ENCODE measurements around the gene GRID1. TPM values are rescaled to one million over a fixed set of nuclear protein-coding genes. Genes with fewer than 3 reads are reported as not detected.

The GRID1 gene
- polyA plus RNA-seq, 1 of the 3 experiments (the other 2 are of a cell fraction) = 0.13 TPM

DNA sequence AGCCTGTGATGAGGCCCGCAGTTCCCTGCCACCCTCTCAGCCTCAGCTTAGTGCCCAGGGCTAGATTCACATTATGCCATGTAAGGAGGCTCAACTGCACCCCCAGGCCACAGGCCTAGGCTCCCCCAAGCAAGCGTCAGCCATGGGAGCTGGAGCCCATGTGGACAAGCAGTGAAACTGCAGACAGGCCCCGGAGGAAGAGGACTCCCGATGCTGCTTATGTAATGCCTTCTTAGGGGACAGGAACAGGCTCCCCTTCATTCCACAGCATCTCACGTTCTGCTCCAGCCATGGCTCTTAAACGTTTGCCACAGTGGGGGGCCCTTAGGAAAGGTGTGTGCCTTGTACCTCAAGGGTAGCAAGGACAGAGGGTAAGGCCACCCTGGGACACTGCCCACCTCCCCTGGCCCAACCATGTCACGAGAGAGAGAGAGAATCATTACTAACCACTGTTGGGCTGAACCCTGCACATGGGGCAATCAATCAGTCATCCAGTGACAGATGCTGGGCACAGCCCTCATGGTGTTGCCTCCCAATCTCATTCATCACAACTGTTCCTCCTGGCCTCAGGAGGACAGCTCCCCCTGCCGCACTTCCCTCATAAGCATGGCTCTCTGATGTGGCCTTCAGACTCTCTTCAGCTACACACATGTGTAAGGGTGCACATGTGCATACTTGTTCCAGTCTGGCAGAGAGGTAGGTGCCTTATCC lies 263.0 kb downstream of the GRID1 start:
- CTCF ChIA-PET = interaction anchor here (0.6 to 1.3 kb wide), 3 partner anchors 138 to 1212 kb away, joined by 3 read pairs; no protein-coding TSS in a partner anchor
- no peak for TF ChIP-seq RCOR1 (IDR thresholded peaks at IDR 0.05; ENCODE audit: low read length)
- TF ChIP-seq, protein P1, sequence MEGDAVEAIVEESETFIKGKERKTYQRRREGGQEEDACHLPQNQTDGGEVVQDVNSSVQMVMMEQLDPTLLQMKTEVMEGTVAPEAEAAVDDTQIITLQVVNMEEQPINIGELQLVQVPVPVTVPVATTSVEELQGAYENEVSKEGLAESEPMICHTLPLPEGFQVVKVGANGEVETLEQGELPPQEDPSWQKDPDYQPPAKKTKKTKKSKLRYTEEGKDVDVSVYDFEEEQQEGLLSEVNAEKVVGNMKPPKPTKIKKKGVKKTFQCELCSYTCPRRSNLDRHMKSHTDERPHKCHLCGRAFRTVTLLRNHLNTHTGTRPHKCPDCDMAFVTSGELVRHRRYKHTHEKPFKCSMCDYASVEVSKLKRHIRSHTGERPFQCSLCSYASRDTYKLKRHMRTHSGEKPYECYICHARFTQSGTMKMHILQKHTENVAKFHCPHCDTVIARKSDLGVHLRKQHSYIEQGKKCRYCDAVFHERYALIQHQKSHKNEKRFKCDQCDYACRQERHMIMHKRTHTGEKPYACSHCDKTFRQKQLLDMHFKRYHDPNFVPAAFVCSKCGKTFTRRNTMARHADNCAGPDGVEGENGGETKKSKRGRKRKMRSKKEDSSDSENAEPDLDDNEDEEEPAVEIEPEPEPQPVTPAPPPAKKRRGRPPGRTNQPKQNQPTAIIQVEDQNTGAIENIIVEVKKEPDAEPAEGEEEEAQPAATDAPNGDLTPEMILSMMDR (IDR thresholded peaks at IDR 0.05) = no peak
- no peak for TF ChIP-seq SMC3 (IDR thresholded peaks at IDR 0.05; ENCODE audit: low read depth, low read length)
- no peak for TF ChIP-seq JUND (IDR thresholded peaks at IDR 0.05)
- TF ChIP-seq TCF12 (IDR thresholded peaks at IDR 0.05) = no peak
- H4K20me1 ChIP-seq (ENCODE audit: insufficient read depth) = no peaks in the 10 kb centered on the region
- H3K27me3 ChIP-seq (ENCODE audit: insufficient read depth) = no peaks in the 10 kb centered on the region
- H3K9me3 ChIP-seq = no peaks in the 10 kb centered on the region
- H3K36me3 ChIP-seq (replicated peaks in 1 of 2; ENCODE audit: control insufficient read depth in 1 of 2, insufficient read depth in 2 of 2, low read length in 1 of 2) = no peaks in the 10 kb centered on the region
- H3F3A ChIP-seq (replicated peaks; ENCODE audit: insufficient read depth) = no peaks in the 10 kb centered on the region
- DNase-seq = no peak
- H3K4me2 ChIP-seq = no peak overlapping the region
- no peak overlapping the region for H3K9ac ChIP-seq
- H3K4me3 ChIP-seq (ENCODE audit: low read depth in 2 of 2, low read length in 1 of 2) = no peak overlapping the region
- H3K79me2 ChIP-seq (ENCODE audit: insufficient read depth) = no peaks in the 10 kb centered on the region
- WGBS (ENCODE audit: low lambda C conversion rate) = 49% methylated on average over 2 of the region's 8 CpGs
- H3K4me1 ChIP-seq (ENCODE audit: control insufficient read depth in 1 of 2, insufficient read depth in 2 of 2, low read depth in 1 of 2, low read length in 1 of 2) = peaks cover 0 to 6% of the 10 kb centered on the region in 2 experiments; a peak in 1 of 4 replicates
- H3K9me2 ChIP-seq = no peaks in the 10 kb centered on the region
- H3K27ac ChIP-seq (ENCODE audit: low read depth in 2 of 2, low read length in 1 of 2) = no peak overlapping the region
- H2AFZ ChIP-seq (ENCODE audit: low read depth) = no peak overlapping the region
- POLR2A ChIA-PET = no interaction called here

DNA sequence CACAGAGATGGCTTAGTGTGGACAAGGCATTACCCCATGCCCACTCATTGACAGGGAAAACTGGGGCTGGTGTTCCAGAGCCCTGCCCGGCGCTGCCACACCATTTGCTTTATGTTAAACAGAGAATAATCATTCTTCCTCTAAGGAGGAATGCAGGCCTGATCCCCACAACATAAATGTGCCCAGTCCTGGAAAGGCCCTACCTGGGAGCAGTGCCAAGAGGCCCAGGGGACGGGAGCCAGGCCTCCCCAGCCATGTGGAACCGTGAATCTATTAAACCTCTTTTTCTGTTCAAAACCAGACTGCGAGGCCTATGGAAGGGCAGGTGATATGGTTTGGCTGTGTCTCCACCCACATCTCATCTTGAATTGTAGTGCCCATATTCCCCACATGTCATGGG lies 264.1 kb downstream of the GRID1 start:
- Histone ChIP-seq H3K4me2 (no peak overlapping the region), H3K4me1 (ENCODE audit: control insufficient read depth in 1 of 2, insufficient read depth in 2 of 2, low read depth in 1 of 2, low read length in 1 of 2) (peaks cover 0 to 6% of the 10 kb centered on the region in 2 experiments; a peak in 1 of 4 replicates), H3K4me3 (ENCODE audit: low read depth in 2 of 2, low read length in 1 of 2) (no peak overlapping the region), H3K9ac (no peak overlapping the region), H3K36me3 (replicated peaks in 1 of 2; ENCODE audit: control insufficient read depth in 1 of 2, insufficient read depth in 2 of 2, low read length in 1 of 2) (no peaks in the 10 kb centered on the region), H2AFZ (ENCODE audit: low read depth) (no peak overlapping the region), H3F3A (replicated peaks; ENCODE audit: insufficient read depth) (no peaks in the 10 kb centered on the region), H3K79me2 (ENCODE audit: insufficient read depth) (no peaks in the 10 kb centered on the region), H3K27ac (ENCODE audit: low read depth in 2 of 2, low read length in 1 of 2) (no peak overlapping the region), H4K20me1 (ENCODE audit: insufficient read depth) (no peaks in the 10 kb centered on the region), H3K27me3 (ENCODE audit: insufficient read depth) (no peaks in the 10 kb centered on the region), H3K9me3 (no peaks in the 10 kb centered on the region), H3K9me2 (no peaks in the 10 kb centered on the region)
- TF ChIP-seq POLR2AphosphoS5 (IDR thresholded peaks at IDR 0.05; ENCODE audit: low read depth, low read length) (no peak), TEAD4 (IDR thresholded peaks at IDR 0.05; ENCODE audit: borderline replicate concordance, insufficient read depth) (no peak)
- ChIA-PET POLR2A (no interaction called here), CTCF (interaction anchor here (1.1 kb wide), 1 partner anchor 32 kb away, joined by 3 read pairs; no protein-coding TSS in a partner anchor)
- DNase-seq = peak; percentile 39
- 33% methylated on average over 5 of the region's 5 CpGs for WGBS (ENCODE audit: low lambda C conversion rate)

DNA sequence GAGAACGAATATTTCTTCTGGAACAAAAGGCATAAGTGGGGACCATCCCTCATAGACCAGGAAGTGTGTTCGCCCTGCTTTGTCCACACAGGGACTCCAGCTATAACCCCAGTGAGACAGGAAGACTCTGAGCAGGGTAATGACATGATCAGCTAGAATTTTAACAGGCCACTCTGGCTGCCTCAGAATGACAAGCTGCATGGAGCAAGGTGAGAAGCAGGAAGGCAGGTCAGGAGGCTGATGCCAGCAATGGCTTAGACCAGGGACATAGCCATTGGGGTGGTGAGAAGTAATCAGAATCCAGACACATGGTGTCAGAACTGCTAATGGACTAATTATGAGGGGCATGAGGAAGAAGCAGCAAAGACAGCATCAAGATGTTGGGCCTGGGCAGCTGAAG lies 264.6 kb downstream of the GRID1 start:
- DNase-seq = no peak
- Histone ChIP-seq H3K9me3 (no peaks in the 10 kb centered on the region), H3K4me1 (ENCODE audit: control insufficient read depth in 1 of 2, insufficient read depth in 2 of 2, low read depth in 1 of 2, low read length in 1 of 2) (peaks cover 0 to 6% of the 10 kb centered on the region in 2 experiments; a peak in 1 of 4 replicates), H3K27ac (ENCODE audit: low read depth in 2 of 2, low read length in 1 of 2) (no peak overlapping the region), H3K4me2 (no peak overlapping the region), H3K9ac (no peak overlapping the region), H2AFZ (ENCODE audit: low read depth) (no peak overlapping the region), H3F3A (replicated peaks; ENCODE audit: insufficient read depth) (no peaks in the 10 kb centered on the region), H3K27me3 (ENCODE audit: insufficient read depth) (no peaks in the 10 kb centered on the region), H4K20me1 (ENCODE audit: insufficient read depth) (no peaks in the 10 kb centered on the region), H3K36me3 (replicated peaks in 1 of 2; ENCODE audit: control insufficient read depth in 1 of 2, insufficient read depth in 2 of 2, low read length in 1 of 2) (no peaks in the 10 kb centered on the region), H3K79me2 (ENCODE audit: insufficient read depth) (no peaks in the 10 kb centered on the region), H3K4me3 (ENCODE audit: low read depth in 2 of 2, low read length in 1 of 2) (no peak overlapping the region), H3K9me2 (no peaks in the 10 kb centered on the region)
- WGBS (ENCODE audit: low lambda C conversion rate) = 16% methylated on average over 2 of the region's 2 CpGs
- ChIA-PET POLR2A (no interaction called here), CTCF (interaction anchor here (0.8 to 1.1 kb wide), 4 partner anchors 31 to 298 kb away, joined by 3 to 4 read pairs (median 3); no protein-coding TSS in a partner anchor)
- TF ChIP-seq MEF2A (IDR thresholded peaks at IDR 0.05; ENCODE audit: borderline replicate concordance, low read depth) (no peak), RCOR1 (IDR thresholded peaks at IDR 0.05; ENCODE audit: low read length) (no peak), RAD21 (IDR thresholded peaks at IDR 0.05; ENCODE audit: low read length) (no peak), TCF12 (IDR thresholded peaks at IDR 0.05) (no peak), FOSL2 (IDR thresholded peaks at IDR 0.05; ENCODE audit: borderline replicate concordance, low read depth) (no peak), NRF1 (IDR thresholded peaks at IDR 0.05; ENCODE audit: low read depth, low read length) (no peak), RXRA (IDR thresholded peaks at IDR 0.05; ENCODE audit: borderline replicate concordance, low read depth) (no peak), SIN3A (IDR thresholded peaks at IDR 0.05; ENCODE audit: borderline replicate concordance, low read depth, low read length) (no peak), TEAD4 (IDR thresholded peaks at IDR 0.05; ENCODE audit: borderline replicate concordance, insufficient read depth) (no peak), ELF1 (IDR thresholded peaks at IDR 0.05) (no peak)
- TF ChIP-seq, protein P2, sequence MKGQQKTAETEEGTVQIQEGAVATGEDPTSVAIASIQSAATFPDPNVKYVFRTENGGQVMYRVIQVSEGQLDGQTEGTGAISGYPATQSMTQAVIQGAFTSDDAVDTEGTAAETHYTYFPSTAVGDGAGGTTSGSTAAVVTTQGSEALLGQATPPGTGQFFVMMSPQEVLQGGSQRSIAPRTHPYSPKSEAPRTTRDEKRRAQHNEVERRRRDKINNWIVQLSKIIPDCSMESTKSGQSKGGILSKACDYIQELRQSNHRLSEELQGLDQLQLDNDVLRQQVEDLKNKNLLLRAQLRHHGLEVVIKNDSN (IDR thresholded peaks at IDR 0.05; ENCODE audit: borderline replicate concordance, low read depth) = no peak
- TF ChIP-seq, protein P3, sequence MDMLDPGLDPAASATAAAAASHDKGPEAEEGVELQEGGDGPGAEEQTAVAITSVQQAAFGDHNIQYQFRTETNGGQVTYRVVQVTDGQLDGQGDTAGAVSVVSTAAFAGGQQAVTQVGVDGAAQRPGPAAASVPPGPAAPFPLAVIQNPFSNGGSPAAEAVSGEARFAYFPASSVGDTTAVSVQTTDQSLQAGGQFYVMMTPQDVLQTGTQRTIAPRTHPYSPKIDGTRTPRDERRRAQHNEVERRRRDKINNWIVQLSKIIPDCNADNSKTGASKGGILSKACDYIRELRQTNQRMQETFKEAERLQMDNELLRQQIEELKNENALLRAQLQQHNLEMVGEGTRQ (IDR thresholded peaks at IDR 0.05; ENCODE audit: borderline replicate concordance, low read depth, low read length) = no peak
- TF ChIP-seq, protein P1 (IDR thresholded peaks at IDR 0.05) = no peak
